Measurements from ENCODE around the gene CRYBB1. TPM values are rescaled to one million over a fixed set of nuclear protein-coding genes. Genes with fewer than 3 reads are reported as not detected.

Gene CRYBB1
- total and polyA plus RNA-seq, 2 of the 13 experiments (the other 11 are each of a cell fraction or from before 2014, with no cell fraction given) = not detected

DNA sequence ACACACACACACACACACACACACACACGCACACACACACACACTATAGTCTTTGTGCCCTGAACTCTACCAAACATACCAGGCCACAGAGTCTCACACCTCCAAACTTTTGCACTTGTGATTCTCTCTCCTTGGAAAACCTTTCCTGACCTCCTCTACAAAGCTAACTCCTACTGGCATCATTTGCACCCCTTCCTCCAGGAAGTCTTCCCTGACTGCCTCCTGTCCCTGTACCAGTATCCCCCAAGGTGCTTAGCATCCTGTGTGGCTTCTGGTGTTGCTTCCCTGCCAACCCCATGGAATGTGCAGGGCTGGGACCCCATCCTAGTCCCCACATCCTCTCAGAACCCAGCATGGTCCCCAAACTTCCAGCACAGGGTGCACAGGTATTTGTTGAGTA is 36.8 kb downstream of the CRYBB1 start:
- DNase-seq (ENCODE audit: low spot score) (no peak), FAIRE-seq (no peak), ATAC-seq (no peak)
- no peaks in the 10 kb centered on the region for H4K20me1 ChIP-seq (ENCODE audit: insufficient read depth, low read length)
- WGBS (ENCODE audit: low lambda C conversion rate) = 0% methylated on average over 1 of the region's 1 CpG
- no peak overlapping the region for H3K9ac ChIP-seq (ENCODE audit: insufficient read depth, low read depth, low read length)
- H2AFZ ChIP-seq (ENCODE audit: low read length) = no peak overlapping the region
- H3K4me3 ChIP-seq (replicated peaks in 1 of 3; ENCODE audit: insufficient read depth in 1 of 3, low read depth in 2 of 3, low read length in 3 of 3) = no peak overlapping the region
- no peak overlapping the region for H3K27ac ChIP-seq (ENCODE audit: extremely low read length, insufficient read depth, low read length)
- intact Hi-C loops (cut with micrococcal nuclease; ENCODE audit: unreplicated experiment) = no loop called here
- CTCF ChIA-PET (ENCODE audit: low intra/inter-chr PET ratio, low total read pairs) = no interaction called here
- no peaks in the 10 kb centered on the region for H3K9me3 ChIP-seq (ENCODE audit: low read length)
- POLR2A ChIA-PET = no interaction called here
- H3K36me3 ChIP-seq (replicated peaks in 1 of 2; ENCODE audit: control insufficient read depth in 1 of 2, insufficient read depth in 2 of 2, low read length in 2 of 2) = 0 out of 5 replicates have a peak, but pooled peaks cover 0 to 4% of the 10 kb centered on the region in 2 experiments
- no peaks in the 10 kb centered on the region for H3K27me3 ChIP-seq (ENCODE audit: control insufficient read depth in 1 of 2, insufficient read depth in 2 of 2, low read length in 2 of 2)
- H3K79me2 ChIP-seq (ENCODE audit: insufficient read depth, low read length) = no peaks in the 10 kb centered on the region
- in situ Hi-C loops (cut with HindIII; ENCODE audit: extremely low pct_ligation_motif_present, low pct_unique_long_range_greater_than_20kb) = no loop called here
- peaks cover 8% of the 10 kb centered on the region; the same call in 1 of the 2 replicates for H3K4me1 ChIP-seq (ENCODE audit: insufficient read depth, low read length)
- TF ChIP-seq CHCHD3 (CRISPR knock-in tag; IDR thresholded peaks at IDR 0.05) (no peak), ZNF766 (CRISPR knock-in tag; IDR thresholded peaks at IDR 0.05; ENCODE audit: borderline replicate concordance) (no peak), ATF7-NPFF (CRISPR knock-in tag; IDR thresholded peaks at IDR 0.05; ENCODE audit: low read depth) (no peak), ZSCAN30 (CRISPR knock-in tag; IDR thresholded peaks at IDR 0.05) (no peak), ZNF124 (CRISPR knock-in tag; IDR thresholded peaks at IDR 0.05) (no peak), ZSCAN9 (CRISPR knock-in tag; IDR thresholded peaks at IDR 0.05; ENCODE audit: borderline replicate concordance) (no peak), FOXA1 (IDR thresholded peaks at IDR 0.05) (no peak), FOXA1 (CRISPR knock-in tag; IDR thresholded peaks at IDR 0.05) (no peak), NCOA2 (CRISPR knock-in tag; IDR thresholded peaks at IDR 0.05) (no peak), ZFP36L1 (CRISPR knock-in tag; IDR thresholded peaks at IDR 0.05) (no peak), REPIN1 (CRISPR knock-in tag; IDR thresholded peaks at IDR 0.05; ENCODE audit: borderline replicate concordance, low read depth) (no peak), HOXA3 (CRISPR knock-in tag; IDR thresholded peaks at IDR 0.05) (no peak), XBP1 (CRISPR knock-in tag; IDR thresholded peaks at IDR 0.05) (no peak), ZNF878 (CRISPR knock-in tag; IDR thresholded peaks at IDR 0.05) (no peak), GPN1 (CRISPR knock-in tag; IDR thresholded peaks at IDR 0.05; ENCODE audit: borderline replicate concordance) (no peak), ELF4 (CRISPR knock-in tag; IDR thresholded peaks at IDR 0.05; ENCODE audit: borderline replicate concordance) (no peak)
- TF ChIP-seq, protein P1, sequence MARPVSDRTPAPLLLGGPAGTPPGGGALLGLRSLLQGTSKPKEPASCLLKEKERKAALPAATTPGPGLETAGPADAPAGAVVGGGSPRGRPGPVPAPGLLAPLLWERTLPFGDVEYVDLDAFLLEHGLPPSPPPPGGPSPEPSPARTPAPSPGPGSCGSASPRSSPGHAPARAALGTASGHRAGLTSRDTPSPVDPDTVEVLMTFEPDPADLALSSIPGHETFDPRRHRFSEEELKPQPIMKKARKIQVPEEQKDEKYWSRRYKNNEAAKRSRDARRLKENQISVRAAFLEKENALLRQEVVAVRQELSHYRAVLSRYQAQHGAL (CRISPR knock-in tag; IDR thresholded peaks at IDR 0.05; ENCODE audit: not compliant biosample characterization) = no peak
- TF ChIP-seq, protein P2, sequence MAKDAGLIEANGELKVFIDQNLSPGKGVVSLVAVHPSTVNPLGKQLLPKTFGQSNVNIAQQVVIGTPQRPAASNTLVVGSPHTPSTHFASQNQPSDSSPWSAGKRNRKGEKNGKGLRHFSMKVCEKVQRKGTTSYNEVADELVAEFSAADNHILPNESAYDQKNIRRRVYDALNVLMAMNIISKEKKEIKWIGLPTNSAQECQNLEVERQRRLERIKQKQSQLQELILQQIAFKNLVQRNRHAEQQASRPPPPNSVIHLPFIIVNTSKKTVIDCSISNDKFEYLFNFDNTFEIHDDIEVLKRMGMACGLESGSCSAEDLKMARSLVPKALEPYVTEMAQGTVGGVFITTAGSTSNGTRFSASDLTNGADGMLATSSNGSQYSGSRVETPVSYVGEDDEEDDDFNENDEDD (CRISPR knock-in tag; IDR thresholded peaks at IDR 0.05; ENCODE audit: borderline replicate concordance) = no peak
- no peak overlapping the region for H3K4me2 ChIP-seq (ENCODE audit: low read depth, low read length)
- no TSS peak for BruUV-seq (replicated peaks)
